Measurements from ENCODE around the gene CLEC12A. TPM values are rescaled to one million over a fixed set of nuclear protein-coding genes. Genes with fewer than 3 reads are reported as not detected.
A peak's percentile ranks its signal among the peaks of the same experiment; 100 is the strongest.

CLEC12A gene
- total RNA-seq, 1 experiment from 2014 or later: not detected

- intact Hi-C loops (cut with micrococcal nuclease): loop anchor here (2.0 to 10.0 kb wide), 2 partner anchors 531 to 733 kb away; no protein-coding TSS in a partner anchor
- H3K4me1 ChIP-seq (ENCODE audit: control insufficient read depth in 1 of 2, insufficient read depth in 2 of 2, low read length in 2 of 2): no peaks in the 10 kb centered on the region
- POLR2A ChIA-PET: no interaction called here
- no peak overlapping the region for H2AFZ ChIP-seq (ENCODE audit: low read depth, low read length, poor library complexity, severe bottlenecking)
- BruUV-seq (replicated peaks): no TSS peak
- ATAC-seq: no peak
- no peak overlapping the region for H3K9ac ChIP-seq (ENCODE audit: low read length)
- RAD21 ChIA-PET (ENCODE audit: low non-redundant PET in 1 of 2, low total read pairs in 2 of 2, uncharacterized antibody in 2 of 2, unreplicated experiment in 2 of 2): no interaction called here
- DNase-seq (ENCODE audit: low read depth, low spot score): no peak
- H4K20me1 ChIP-seq (ENCODE audit: insufficient read depth): no peaks in the 10 kb centered on the region
- CTCF ChIA-PET: no interaction called here
- no peaks in the 10 kb centered on the region for H3K36me3 ChIP-seq (ENCODE audit: control insufficient read depth in 1 of 2, insufficient read depth in 2 of 2, low read length in 2 of 2)
- H3K79me2 ChIP-seq (ENCODE audit: insufficient read depth, low read length): no peaks in the 10 kb centered on the region
- H3K27ac ChIP-seq (ENCODE audit: low read depth, low read length): no peak overlapping the region
- H3K4me3 ChIP-seq (replicated peaks in 1 of 2; ENCODE audit: low read depth in 1 of 2, low read length in 2 of 2): no peak overlapping the region
- no peaks in the 10 kb centered on the region for H3K9me2 ChIP-seq (ENCODE audit: insufficient read depth)
- TF ChIP-seq POLR2AphosphoS5 (IDR thresholded peaks at IDR 0.05; ENCODE audit: low read depth, low read length) (no peak), SP1 (IDR thresholded peaks at IDR 0.05; ENCODE audit: low read depth) (no peak), SRF (IDR thresholded peaks at IDR 0.05; ENCODE audit: low read depth) (no peak), ZFX (IDR thresholded peaks at IDR 0.05) (no peak)
- no peak overlapping the region for H3K4me2 ChIP-seq (ENCODE audit: low read length)
- no peaks in the 10 kb centered on the region for H3K9me3 ChIP-seq (ENCODE audit: control insufficient read depth in 1 of 2, insufficient read depth in 1 of 2, low read depth in 1 of 2, low read length in 2 of 2)
- no peaks in the 10 kb centered on the region for H3K27me3 ChIP-seq (ENCODE audit: insufficient read depth, low read length)
Measured at GRCh38 chr12:10031771-10032175, 60.6 kb downstream of the CLEC12A start.

GRCh38 chr12:10033783-10034545, 62.8 kb downstream of the CLEC12A start:
- no peaks in the 10 kb centered on the region for H3K36me3 ChIP-seq (ENCODE audit: control insufficient read depth in 1 of 2, insufficient read depth in 2 of 2, low read length in 2 of 2)
- TF ChIP-seq SRF (IDR thresholded peaks at IDR 0.05; ENCODE audit: low read depth) (no peak), CTCF (IDR thresholded peaks at IDR 0.05 in 2 of 3, conservative IDR thresholded peaks at IDR 0.05 in 1 of 3; ENCODE audit: borderline replicate concordance in 1 of 3, insufficient read depth in 1 of 3, low read depth in 2 of 3, low read length in 2 of 3) (peak; percentile 4 to 55 (median 51); a peak in 5 of 6 replicates), RAD21 (IDR thresholded peaks at IDR 0.05; ENCODE audit: low read depth) (peak; percentile 60)
- H3K4me3 ChIP-seq (replicated peaks in 1 of 2; ENCODE audit: low read depth in 1 of 2, low read length in 2 of 2): no peak overlapping the region
- H3K4me1 ChIP-seq (ENCODE audit: control insufficient read depth in 1 of 2, insufficient read depth in 2 of 2, low read length in 2 of 2): no peaks in the 10 kb centered on the region
- ChIA-PET POLR2A (no interaction called here), RAD21 (ENCODE audit: low non-redundant PET in 1 of 2, low total read pairs in 2 of 2, uncharacterized antibody in 2 of 2, unreplicated experiment in 2 of 2) (interaction anchor here in 1 of 2 experiments (0.8 kb wide), 1 partner anchor 106 kb away, joined by 3 read pairs; no protein-coding TSS in a partner anchor), CTCF (interaction anchor here (1.0 to 1.5 kb wide), 2 partner anchors 24 to 106 kb away, joined by 3 to 10 read pairs; partner anchors contain the start of gene CLEC12B)
- no peak overlapping the region for H3K27ac ChIP-seq (ENCODE audit: low read depth, low read length)
- BruUV-seq (replicated peaks): no TSS peak
- no peaks in the 10 kb centered on the region for H3K9me3 ChIP-seq (ENCODE audit: control insufficient read depth in 1 of 2, insufficient read depth in 1 of 2, low read depth in 1 of 2, low read length in 2 of 2)
- no peaks in the 10 kb centered on the region for H3K9me2 ChIP-seq (ENCODE audit: insufficient read depth)
- ATAC-seq: 0 out of 2 replicates have a peak, but pooled peaks have one; percentile 25
- DNase-seq (ENCODE audit: low read depth, low spot score): no peak
- no peak overlapping the region for H2AFZ ChIP-seq (ENCODE audit: low read depth, low read length, poor library complexity, severe bottlenecking)
- peaks cover 6% of the 10 kb centered on the region for H3K27me3 ChIP-seq (ENCODE audit: insufficient read depth, low read length)
- intact Hi-C loops (cut with micrococcal nuclease): loop anchor here (1.0 to 10.0 kb wide), 3 partner anchors 106 to 731 kb away; no protein-coding TSS in a partner anchor
- no peak overlapping the region for H3K4me2 ChIP-seq (ENCODE audit: low read length)
- H4K20me1 ChIP-seq (ENCODE audit: insufficient read depth): no peaks in the 10 kb centered on the region
- H3K79me2 ChIP-seq (ENCODE audit: insufficient read depth, low read length): no peaks in the 10 kb centered on the region
- no peak overlapping the region for H3K9ac ChIP-seq (ENCODE audit: low read length)

Other genes starting within 250 kb of the CLEC12A start
- not detected for gene CLECL1, start 238.3 kb upstream of the CLEC12A start, total RNA-seq (2021; ENCODE audit: unreplicated experiment)
- not detected for gene CD69, start 210.5 kb upstream of the CLEC12A start, total RNA-seq (2021; ENCODE audit: unreplicated experiment)
- gene KLRF1, start 143.9 kb upstream of the CLEC12A start, total RNA-seq (2021; ENCODE audit: unreplicated experiment): not detected
- not detected for gene CLEC2B, start 102.1 kb upstream of the CLEC12A start, total RNA-seq (2021; ENCODE audit: unreplicated experiment)
- gene KLRF2, start 89.9 kb upstream of the CLEC12A start, total RNA-seq (2021; ENCODE audit: unreplicated experiment): not detected
- not detected for gene CLEC2A, start 39.0 kb upstream of the CLEC12A start, total RNA-seq (2021; ENCODE audit: unreplicated experiment)
- not detected for gene CLEC1B, start 27.7 kb downstream of the CLEC12A start, total RNA-seq (2021; ENCODE audit: unreplicated experiment)
- not detected for gene CLEC12B, start 39.2 kb downstream of the CLEC12A start, total RNA-seq (2021; ENCODE audit: unreplicated experiment)
- gene CLEC9A, start 59.3 kb downstream of the CLEC12A start, total RNA-seq (2021; ENCODE audit: unreplicated experiment): not detected
- gene CLEC1A, start 127.6 kb downstream of the CLEC12A start, total RNA-seq (2021; ENCODE audit: unreplicated experiment): not detected
- gene CLEC7A, start 158.8 kb downstream of the CLEC12A start, total RNA-seq (2021; ENCODE audit: unreplicated experiment): not detected
- gene OLR1, start 200.7 kb downstream of the CLEC12A start, total RNA-seq (2021; ENCODE audit: unreplicated experiment): 0.12 TPM
- gene TMEM52B, start 207.6 kb downstream of the CLEC12A start, total RNA-seq (2021; ENCODE audit: unreplicated experiment): not detected
- gene GABARAPL1, start 241.5 kb downstream of the CLEC12A start, total RNA-seq (2021; ENCODE audit: unreplicated experiment): 35.5 TPM

Measured in HCT116 (cell line).